Smooth muscle cell of the brain vasculature (primary cell): ENCODE results near the gene RHBDF2.
"Not testable (repeated sequence)": the region's sequence is repeated elsewhere in the genome, so short reads cannot be mapped to it uniquely, and the experiment has no call there.

Experiments used
- DNase-seq: peaks from one replicate; pipeline ENCODE4 v3.0.0-alpha.2; 2012; ENCODE audit warnings: low read depth, low spot score

Gene RHBDF2

GRCh38 chr17:76538281-76538931, 37.2 kb upstream of the RHBDF2 start:
- DNase-seq: no peak

GRCh38 chr17:76537578-76538280, 36.5 kb upstream of the RHBDF2 start, which contains the start of gene CYGB:
TSS of gene CYGB (minus strand) at chr17:76537709. CDS start at chr17:76537542, 167 bp downstream.
- DNase-seq: no peak

- no peak for DNase-seq
These were observed 36.0 kb upstream of the RHBDF2 start for GRCh38 chr17:76537288-76537577.

GRCh38 chr17:76536511-76537287, 35.5 kb upstream of the RHBDF2 start:
- no peak for DNase-seq

- no peak for DNase-seq
These were observed 34.7 kb upstream of the RHBDF2 start for GRCh38 chr17:76535788-76536510.

GRCh38 chr17:76534831-76535732, 33.9 kb upstream of the RHBDF2 start:
- no peak for DNase-seq

- DNase-seq: not testable (repeated sequence)
These were observed 32.6 kb upstream of the RHBDF2 start for GRCh38 chr17:76533640-76534359.

GRCh38 chr17:76532072-76532651, 30.9 kb upstream of the RHBDF2 start:
- no peak for DNase-seq

- DNase-seq: no peak
These were observed 30.3 kb upstream of the RHBDF2 start for GRCh38 chr17:76531486-76532038.

GRCh38 chr17:76530811-76531485, 29.7 kb upstream of the RHBDF2 start:
- DNase-seq: no peak

GRCh38 chr17:76530095-76530723, 29.0 kb upstream of the RHBDF2 start:
- DNase-seq: no peak

- DNase-seq: peak; percentile 91
These were observed 28.2 kb upstream of the RHBDF2 start for GRCh38 chr17:76529224-76530094.

GRCh38 chr17:76528528-76529223, 27.5 kb upstream of the RHBDF2 start:
- no peak for DNase-seq

GRCh38 chr17:76528156-76528527, 26.9 kb upstream of the RHBDF2 start:
- no peak for DNase-seq

- no peak for DNase-seq
These were observed 26.3 kb upstream of the RHBDF2 start for GRCh38 chr17:76527430-76528111.

- DNase-seq: not testable (repeated sequence)
These were observed 25.8 kb upstream of the RHBDF2 start for GRCh38 chr17:76527016-76527415.

GRCh38 chr17:76525513-76525833, 24.2 kb upstream of the RHBDF2 start:
- DNase-seq: not testable (repeated sequence)
